ENCODE results near the gene EMC1. TPM values are rescaled to one million over a fixed set of nuclear protein-coding genes. Genes with fewer than 3 reads are reported as not detected.

The EMC1 gene
- polyA plus RNA-seq, 2 of the 4 experiments (the other 2 are of a cell fraction), result 25.8 to 32.2 TPM

DNA sequence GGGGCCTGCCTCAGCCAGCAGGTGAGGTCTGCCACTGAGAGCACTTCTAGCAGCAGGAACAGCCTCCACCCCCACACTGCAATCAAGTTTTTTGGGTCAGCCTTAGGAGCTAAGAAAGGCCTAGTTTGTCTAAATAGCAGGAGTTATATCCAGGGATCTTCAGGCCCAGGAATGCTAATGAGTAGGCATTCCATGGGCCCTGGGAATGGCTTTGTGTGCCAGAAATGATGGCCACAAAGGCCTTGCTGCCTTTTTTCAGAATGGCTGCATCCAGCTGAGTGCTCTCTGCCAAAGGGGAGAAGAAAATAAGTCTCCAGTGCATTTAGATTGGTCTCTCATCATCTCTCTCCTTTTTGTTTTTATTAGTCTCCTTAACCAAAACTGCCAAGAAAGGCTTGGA, 3.1 kb upstream of the EMC1 start:
- Histone ChIP-seq H3K27ac (no peak overlapping the region), H3K4me2 (no peak overlapping the region), H3K4me3 (no peak overlapping the region), H3K9me3 (no peaks in the 10 kb centered on the region), H3K4me1 (peaks cover 24% of the 10 kb centered on the region; the same call in 2 of the 3 replicates)
- ChIA-PET CTCF (interaction anchor here (1.0 to 1.5 kb wide), 2 partner anchors 10 to 397 kb away, joined by 3 read pairs; no protein-coding TSS in a partner anchor), POLR2A (no interaction called here)
- no peak for ATAC-seq
- TF ChIP-seq TFCP2L1 (CRISPR knock-in tag; IDR thresholded peaks at IDR 0.05), result no peak
- no peak for TF ChIP-seq FOXS1 (CRISPR knock-in tag; IDR thresholded peaks at IDR 0.05)
- TF ChIP-seq SMC3 (IDR thresholded peaks at IDR 0.05), result no peak
- no peak for TF ChIP-seq PHF8 (IDR thresholded peaks at IDR 0.05; ENCODE audit: borderline replicate concordance, low read depth)
- no peak for TF ChIP-seq NR3C1 (IDR thresholded peaks at IDR 0.05)
- no peak for FAIRE-seq
- DNase-seq (ENCODE audit: low read depth in 1 of 2, low spot score in 1 of 2), result no peak

DNA sequence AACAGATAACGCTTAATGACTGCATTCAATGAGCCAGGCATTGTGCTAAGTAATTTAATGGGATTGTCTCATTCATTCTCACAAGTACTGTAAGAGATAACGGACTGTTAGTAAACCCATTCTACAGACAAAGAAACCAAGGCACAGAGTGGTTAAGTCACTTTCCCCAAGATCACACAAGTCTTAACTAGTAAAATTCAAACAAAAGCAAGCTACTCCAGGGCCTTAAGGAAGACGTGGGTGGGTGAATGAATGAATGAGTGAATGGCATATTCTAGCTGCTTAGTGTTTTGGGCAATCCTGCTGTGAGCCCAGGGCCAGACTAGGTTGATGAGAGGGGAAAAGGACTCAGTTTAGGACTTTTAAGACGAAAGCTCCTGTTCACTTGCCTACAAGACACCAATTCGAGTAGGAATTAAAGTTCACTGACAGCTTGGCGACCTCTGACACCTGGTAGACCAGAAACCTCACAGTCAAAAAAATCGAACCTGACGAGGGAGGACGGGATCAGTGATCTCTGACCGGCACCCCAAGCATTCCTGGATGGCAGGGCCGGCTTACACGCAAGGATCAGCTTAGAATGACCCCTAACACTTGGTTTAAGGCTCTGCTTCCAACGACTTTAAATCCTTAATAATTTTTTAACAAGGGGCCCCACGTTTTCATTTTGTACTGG, 557 bp downstream of the EMC1 start:
- Histone ChIP-seq H3K9me3 (no peaks in the 10 kb centered on the region), H3K4me1 (peaks cover 25% of the 10 kb centered on the region; the same call in 2 of the 3 replicates), H3K4me3 (peak overlapping the region; percentile 96), H3K27ac (peak overlapping the region; percentile 91 to 99), H3K4me2 (peak overlapping the region; percentile 82)
- WGBS (ENCODE audit: missing lambda C conversion rate), result 8% methylated on average over 14 of the region's 14 CpGs
- ATAC-seq, result peak in 1 of 2 experiments; percentile 5; a peak in 1 of 6 replicates
- ChIA-PET POLR2A (interaction anchor here (1.0 kb wide), 3 partner anchors 10 to 294 kb away, joined by 3 read pairs; partner anchors contain the start of gene IFFO2), CTCF (interaction anchor here (1.1 to 2.1 kb wide), 3 partner anchors 10 to 44 kb away, joined by 3 to 9 read pairs (median 3); no protein-coding TSS in a partner anchor)
- no peak for TF ChIP-seq CHD2 (IDR thresholded peaks at IDR 0.05; ENCODE audit: low read length, partially characterized antibody)
- TF ChIP-seq RAD21 (conservative IDR thresholded peaks at IDR 0.05 in 1 of 2, IDR thresholded peaks at IDR 0.05 in 1 of 2), result no peak
- no peak for TF ChIP-seq EHF (CRISPR knock-in tag; IDR thresholded peaks at IDR 0.05)
- no peak for TF ChIP-seq KDM1A (IDR thresholded peaks at IDR 0.05; ENCODE audit: low read depth)
- TF ChIP-seq RFX5 (IDR thresholded peaks at IDR 0.05), result no peak
- no peak for TF ChIP-seq ZC3H11A (IDR thresholded peaks at IDR 0.05)
- TF ChIP-seq HEYL (CRISPR knock-in tag; IDR thresholded peaks at IDR 0.05), result no peak
- no peak for TF ChIP-seq NPAS2 (CRISPR knock-in tag; IDR thresholded peaks at IDR 0.05; ENCODE audit: borderline replicate concordance)
- TF ChIP-seq TP53 (CRISPR knock-in tag; IDR thresholded peaks at IDR 0.05), result no peak
- no peak for TF ChIP-seq NFE2L2 (conservative IDR thresholded peaks at IDR 0.05; ENCODE audit: low read length)
- TF ChIP-seq, protein P1, sequence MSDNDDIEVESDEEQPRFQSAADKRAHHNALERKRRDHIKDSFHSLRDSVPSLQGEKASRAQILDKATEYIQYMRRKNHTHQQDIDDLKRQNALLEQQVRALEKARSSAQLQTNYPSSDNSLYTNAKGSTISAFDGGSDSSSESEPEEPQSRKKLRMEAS (IDR thresholded peaks at IDR 0.05), result no peak
- no peak for TF ChIP-seq HOXB5 (CRISPR knock-in tag; IDR thresholded peaks at IDR 0.05)
- TF ChIP-seq HOXA7 (CRISPR knock-in tag; IDR thresholded peaks at IDR 0.05), result no peak
- TF ChIP-seq POLR2A (IDR thresholded peaks at IDR 0.05; ENCODE audit: low read length), result no peak
- no peak for FAIRE-seq
- peak in 1 of 2 experiments; percentile 29 for DNase-seq (ENCODE audit: low read depth in 1 of 2, low spot score in 1 of 2)

DNA sequence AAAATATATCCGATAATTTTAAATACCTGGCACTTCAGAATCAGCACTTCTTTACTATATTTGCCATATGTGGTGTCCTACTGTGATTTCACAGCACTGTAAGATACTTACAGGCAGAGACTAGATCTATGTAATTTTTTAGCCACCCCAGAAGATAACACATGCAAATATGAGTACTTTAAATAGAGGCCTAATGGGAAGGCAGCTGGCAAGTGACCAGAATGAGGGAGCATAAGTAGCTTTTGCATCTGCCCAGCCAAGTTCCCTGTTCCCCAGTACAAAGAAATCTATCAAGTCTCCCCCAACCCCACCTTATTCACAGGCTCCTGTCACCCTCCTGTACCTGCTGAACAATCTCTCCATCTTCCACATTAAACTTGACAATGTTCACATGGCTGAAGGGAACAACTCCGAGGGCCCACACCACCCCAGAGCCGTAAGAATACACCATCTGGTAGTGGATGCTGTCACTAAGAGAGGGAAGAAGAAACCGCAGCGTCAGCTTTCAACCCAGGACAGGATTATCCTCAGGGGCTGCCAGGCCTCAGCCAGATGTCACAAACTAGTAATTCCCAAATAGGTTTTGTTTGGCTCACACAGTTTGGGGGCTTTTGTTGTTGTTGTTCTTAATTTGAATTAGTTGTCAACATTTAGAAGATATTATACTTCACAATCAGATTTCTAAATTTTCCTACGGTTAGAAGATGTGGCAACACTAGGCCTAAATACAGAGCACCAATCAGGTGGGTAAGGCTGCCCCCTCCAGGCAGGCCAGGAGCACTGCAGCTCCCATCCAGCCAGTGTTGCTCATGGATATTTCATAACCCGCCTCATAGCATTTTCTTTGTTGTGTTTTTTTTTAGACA, 10.4 kb downstream of the EMC1 start:
- ATAC-seq (peak; percentile 95), FAIRE-seq (no peak), DNase-seq (ENCODE audit: low read depth in 1 of 2, low spot score in 1 of 2) (peak; percentile 63 to 82)
- Histone ChIP-seq H3K4me2 (no peak overlapping the region), H3K4me3 (no peak overlapping the region), H3K4me1 (no peaks in the 10 kb centered on the region), H3K27ac (no peak overlapping the region), H3K9me3 (no peaks in the 10 kb centered on the region)
- POLR2A ChIA-PET, result no interaction called here
- 74% methylated on average over 7 of the region's 7 CpGs for WGBS (ENCODE audit: missing lambda C conversion rate)
- TF ChIP-seq NR3C1 (IDR thresholded peaks at IDR 0.05) (no peak), CEBPB (IDR thresholded peaks at IDR 0.05) (peak; percentile 47 to 69; a peak in 3 of 4 replicates), JUN (IDR thresholded peaks at IDR 0.05) (no peak), ESRRA (IDR thresholded peaks at IDR 0.05; ENCODE audit: borderline replicate concordance, low read length) (no peak), SMC3 (IDR thresholded peaks at IDR 0.05) (0 out of 3 replicates have a peak, but pooled peaks have one; percentile 17), MAFK (IDR thresholded peaks at IDR 0.05; ENCODE audit: partially characterized antibody) (peak; percentile 14), MYC (IDR thresholded peaks at IDR 0.05; ENCODE audit: borderline replicate concordance, low read length) (no peak), RAD21 (conservative IDR thresholded peaks at IDR 0.05 in 1 of 2, IDR thresholded peaks at IDR 0.05 in 1 of 2) (peak; percentile 62 to 64)
- TF ChIP-seq, protein P2, sequence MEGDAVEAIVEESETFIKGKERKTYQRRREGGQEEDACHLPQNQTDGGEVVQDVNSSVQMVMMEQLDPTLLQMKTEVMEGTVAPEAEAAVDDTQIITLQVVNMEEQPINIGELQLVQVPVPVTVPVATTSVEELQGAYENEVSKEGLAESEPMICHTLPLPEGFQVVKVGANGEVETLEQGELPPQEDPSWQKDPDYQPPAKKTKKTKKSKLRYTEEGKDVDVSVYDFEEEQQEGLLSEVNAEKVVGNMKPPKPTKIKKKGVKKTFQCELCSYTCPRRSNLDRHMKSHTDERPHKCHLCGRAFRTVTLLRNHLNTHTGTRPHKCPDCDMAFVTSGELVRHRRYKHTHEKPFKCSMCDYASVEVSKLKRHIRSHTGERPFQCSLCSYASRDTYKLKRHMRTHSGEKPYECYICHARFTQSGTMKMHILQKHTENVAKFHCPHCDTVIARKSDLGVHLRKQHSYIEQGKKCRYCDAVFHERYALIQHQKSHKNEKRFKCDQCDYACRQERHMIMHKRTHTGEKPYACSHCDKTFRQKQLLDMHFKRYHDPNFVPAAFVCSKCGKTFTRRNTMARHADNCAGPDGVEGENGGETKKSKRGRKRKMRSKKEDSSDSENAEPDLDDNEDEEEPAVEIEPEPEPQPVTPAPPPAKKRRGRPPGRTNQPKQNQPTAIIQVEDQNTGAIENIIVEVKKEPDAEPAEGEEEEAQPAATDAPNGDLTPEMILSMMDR (IDR thresholded peaks at IDR 0.05), result peak; percentile 64
- CTCF ChIA-PET, result interaction anchor here (0.8 to 2.1 kb wide), 22 partner anchors 9 to 229 kb away, joined by 3 to 12 read pairs (median 4); partner anchors contain the start of genes EMC1, MRTO4 and UBR4

All from A549 (cell line).